T-helper 1 cell (primary cell): ENCODE data around the gene C1QTNF1.

Source experiments
- DNase-seq, 5 donors: peaks; one replicate each; pipeline ENCODE4 v3.0.0-alpha.2; 2012 to 2020

Gene C1QTNF1

GRCh38 chr17:79041723-79042420 is 17.9 kb downstream of the C1QTNF1 start:
- no peak for DNase-seq

GRCh38 chr17:79042421-79043190 is 18.6 kb downstream of the C1QTNF1 start:
- DNase-seq, result peak in 4 of 5 donors; percentile 40 to 66 (median 46)

- no peak for DNase-seq
Measured at GRCh38 chr17:79043191-79043930, 19.4 kb downstream of the C1QTNF1 start.

GRCh38 chr17:79043931-79044320 is 20.0 kb downstream of the C1QTNF1 start:
- DNase-seq, result no peak

GRCh38 chr17:79044462-79044861 is 20.5 kb downstream of the C1QTNF1 start:
- DNase-seq, result no peak

- no peak for DNase-seq
Measured at GRCh38 chr17:79045001-79045729, 21.2 kb downstream of the C1QTNF1 start.

GRCh38 chr17:79045842-79046196 is 21.9 kb downstream of the C1QTNF1 start:
- peak in 4 of 5 donors; percentile 35 to 48 (median 42) for DNase-seq

GRCh38 chr17:79046197-79046915 is 22.4 kb downstream of the C1QTNF1 start:
- DNase-seq, result no peak

GRCh38 chr17:79046916-79047280 is 22.9 kb downstream of the C1QTNF1 start:
- DNase-seq, result no peak

- no peak for DNase-seq
Measured at GRCh38 chr17:79047291-79047920, 23.4 kb downstream of the C1QTNF1 start.

GRCh38 chr17:79047923-79048825 is 24.2 kb downstream of the C1QTNF1 start:
- DNase-seq, result no peak

- no peak for DNase-seq
Measured at GRCh38 chr17:79048826-79049755, 25.1 kb downstream of the C1QTNF1 start.

GRCh38 chr17:79049821-79050220 is 25.9 kb downstream of the C1QTNF1 start:
- no peak for DNase-seq

GRCh38 chr17:79050551-79050950 is 26.6 kb downstream of the C1QTNF1 start:
- no peak for DNase-seq

GRCh38 chr17:79051306-79051705 is 27.3 kb downstream of the C1QTNF1 start:
- no peak for DNase-seq

- no peak for DNase-seq
Measured at GRCh38 chr17:79052131-79052530, 28.2 kb downstream of the C1QTNF1 start.

GRCh38 chr17:79053251-79053925 is 29.4 kb downstream of the C1QTNF1 start:
- no peak for DNase-seq

GRCh38 chr17:79054200-79054960 is 30.4 kb downstream of the C1QTNF1 start:
- DNase-seq, result no peak
